GM19035 (cell line): ENCODE measurements around the gene SELPLG.
"Not testable (repeated sequence)": the region's sequence is repeated elsewhere in the genome, so short reads cannot be mapped to it uniquely, and the experiment has no call there.

Experiments used
- ATAC-seq: cut with Tn5 transposase; IDR thresholded peaks from one replicate; pipeline ENCODE4 v1.9.1; 2021; ENCODE audit not compliant: unreplicated experiment

Gene SELPLG

GRCh38 chr12:108633534-108634248, at the start of gene SELPLG:
Gene SELPLG (minus strand): TSS chr12:108633894. CDS start chr12:108624307, 9,587 bp downstream.
- ATAC-seq: peak; percentile 54

GRCh38 chr12:108681317-108681716, 47.6 kb upstream of the SELPLG start:
- ATAC-seq: no peak

- ATAC-seq: no peak
Observed at GRCh38 chr12:108679106-108679681, 45.5 kb upstream of the SELPLG start.

- no peak for ATAC-seq
Observed at GRCh38 chr12:108678104-108678730, 44.5 kb upstream of the SELPLG start.

- no peak for ATAC-seq
Observed at GRCh38 chr12:108677381-108677780, 43.7 kb upstream of the SELPLG start.

GRCh38 chr12:108676707-108677106, 43.0 kb upstream of the SELPLG start:
- no peak for ATAC-seq

- ATAC-seq: no peak
Observed at GRCh38 chr12:108675792-108676191, 42.1 kb upstream of the SELPLG start.

- no peak for ATAC-seq
Observed at GRCh38 chr12:108672054-108672453, 38.4 kb upstream of the SELPLG start.

GRCh38 chr12:108671110-108671509, 37.4 kb upstream of the SELPLG start:
- ATAC-seq: no peak

- ATAC-seq: no peak
Observed at GRCh38 chr12:108670066-108670631, 36.5 kb upstream of the SELPLG start.

GRCh38 chr12:108668542-108668941, 34.8 kb upstream of the SELPLG start:
- no peak for ATAC-seq

GRCh38 chr12:108668063-108668462, 34.4 kb upstream of the SELPLG start:
- ATAC-seq: no peak

GRCh38 chr12:108667349-108667748, 33.7 kb upstream of the SELPLG start:
- ATAC-seq: no peak

- ATAC-seq: no peak
Observed at GRCh38 chr12:108666401-108666881, 32.7 kb upstream of the SELPLG start.

GRCh38 chr12:108665608-108666202, 32.0 kb upstream of the SELPLG start:
- no peak for ATAC-seq

- peak; percentile 80 for ATAC-seq
Observed at GRCh38 chr12:108664338-108665258, 30.9 kb upstream of the SELPLG start.

- ATAC-seq: no peak
Observed at GRCh38 chr12:108663324-108664015, 29.8 kb upstream of the SELPLG start.

- ATAC-seq: not testable (repeated sequence)
Observed at GRCh38 chr12:108658115-108658514, 24.4 kb upstream of the SELPLG start.

- no peak for ATAC-seq
Observed at GRCh38 chr12:108657130-108657745, 23.5 kb upstream of the SELPLG start.
